Stimulated activated effector memory CD8-positive, alpha-beta T cell treated with anti-CD3 and anti-CD28 coated beads, Interleukin-12 subunit alpha, Interleukin-12 subunit beta, amount 100 ng/mL, for 72 hours (primary cell): Measurements from ENCODE around the gene TRPC4.
"Not testable (repeated sequence)": the region's sequence is repeated elsewhere in the genome, so short reads cannot be mapped to it uniquely, and the experiment has no call there.

Experiments
- ATAC-seq: fragments of 150-1000 bp; cut with Tn5 transposase; 2 replicates; pipeline ENCODE4 v1.10.0; 2021
- DNase-seq, 2 donors: peaks; one replicate each; pipeline ENCODE4 v3.0.0; 2021 to 2022; ENCODE audit warnings: low spot score in 2 of 2
- H3K27ac Mint-ChIP-seq: one replicate; pipeline ENCODE4 v1.8.0; 2022; ENCODE audit warnings: mild to moderate bottlenecking, mixed read lengths
- H3K36me3 Mint-ChIP-seq: one replicate; pipeline ENCODE4 v1.8.0; 2022; ENCODE audit warnings: mild to moderate bottlenecking, mixed read lengths
- H3K4me1 Mint-ChIP-seq: one replicate; pipeline ENCODE4 v1.8.0; 2022; ENCODE audit warnings: mixed read lengths
- H3K4me3 Mint-ChIP-seq: one replicate; pipeline ENCODE4 v1.8.0; 2022; ENCODE audit warnings: mild to moderate bottlenecking, mixed read lengths
- H3K9me3 Mint-ChIP-seq: one replicate; pipeline ENCODE4 v1.8.0; 2022; ENCODE audit warnings: mixed read lengths

The TRPC4 gene

GRCh38 chr13:37870895-37871550 is 1.5 kb upstream of the TRPC4 start:
- no peaks in the 10 kb centered on the region for H3K4me1 Mint-ChIP-seq
- ATAC-seq (no peak), DNase-seq (no peak)
- no peaks in the 10 kb centered on the region for H3K36me3 Mint-ChIP-seq
- H3K9me3 Mint-ChIP-seq, result peaks cover 5% of the 10 kb centered on the region
- H3K27ac Mint-ChIP-seq, result no peak overlapping the region
- H3K4me3 Mint-ChIP-seq, result no peak overlapping the region

- H3K4me3 Mint-ChIP-seq, result no peak overlapping the region
- ATAC-seq (no peak), DNase-seq (no peak)
- H3K9me3 Mint-ChIP-seq, result peaks cover 5% of the 10 kb centered on the region
- H3K4me1 Mint-ChIP-seq, result no peaks in the 10 kb centered on the region
- H3K27ac Mint-ChIP-seq, result no peak overlapping the region
- H3K36me3 Mint-ChIP-seq, result no peaks in the 10 kb centered on the region
Observed at GRCh38 chr13:37870489-37870845, 895 bp upstream of the TRPC4 start.

GRCh38 chr13:37869506-37869755 is 141 bp downstream of the TRPC4 start:
- H3K36me3 Mint-ChIP-seq, result no peaks in the 10 kb centered on the region
- no peak overlapping the region for H3K27ac Mint-ChIP-seq
- H3K9me3 Mint-ChIP-seq, result no peaks in the 10 kb centered on the region
- DNase-seq (no peak), ATAC-seq (no peak)
- no peak overlapping the region for H3K4me3 Mint-ChIP-seq
- H3K4me1 Mint-ChIP-seq, result no peaks in the 10 kb centered on the region

- H3K4me3 Mint-ChIP-seq, result no peak overlapping the region
- H3K36me3 Mint-ChIP-seq, result no peaks in the 10 kb centered on the region
- no peak for DNase-seq
- no peaks in the 10 kb centered on the region for H3K9me3 Mint-ChIP-seq
- no peak overlapping the region for H3K27ac Mint-ChIP-seq
- H3K4me1 Mint-ChIP-seq, result no peaks in the 10 kb centered on the region
- no peak for ATAC-seq
Observed at GRCh38 chr13:37868691-37869505, 674 bp downstream of the TRPC4 start.

GRCh38 chr13:37863708-37864107 is 5.9 kb downstream of the TRPC4 start:
- Mint-ChIP-seq H3K27ac (no peak overlapping the region), H3K36me3 (no peaks in the 10 kb centered on the region), H3K4me1 (no peaks in the 10 kb centered on the region), H3K9me3 (no peaks in the 10 kb centered on the region), H3K4me3 (no peak overlapping the region)
- ATAC-seq (no peak), DNase-seq (no peak)

- no peak overlapping the region for H3K4me3 Mint-ChIP-seq
- no peaks in the 10 kb centered on the region for H3K4me1 Mint-ChIP-seq
- H3K27ac Mint-ChIP-seq, result no peak overlapping the region
- H3K9me3 Mint-ChIP-seq, result peaks cover 18% of the 10 kb centered on the region
- no peak for ATAC-seq
- H3K36me3 Mint-ChIP-seq, result no peaks in the 10 kb centered on the region
- no peak for DNase-seq
Observed at GRCh38 chr13:37835392-37835791, 34.2 kb downstream of the TRPC4 start.

- ATAC-seq (no peak), DNase-seq (no peak)
- Mint-ChIP-seq H3K9me3 (peaks cover 17% of the 10 kb centered on the region), H3K4me1 (no peaks in the 10 kb centered on the region), H3K36me3 (no peaks in the 10 kb centered on the region), H3K27ac (no peak overlapping the region), H3K4me3 (no peak overlapping the region)
Observed at GRCh38 chr13:37833411-37833810, 36.2 kb downstream of the TRPC4 start.

GRCh38 chr13:37816276-37816675 is 53.3 kb downstream of the TRPC4 start:
- DNase-seq (no peak), ATAC-seq (no peak)
- Mint-ChIP-seq H3K27ac (no peak overlapping the region), H3K9me3 (peaks cover 38% of the 10 kb centered on the region), H3K4me3 (no peak overlapping the region), H3K4me1 (no peaks in the 10 kb centered on the region), H3K36me3 (no peaks in the 10 kb centered on the region)

GRCh38 chr13:37811441-37811840 is 58.1 kb downstream of the TRPC4 start:
- H3K4me3 Mint-ChIP-seq, result no peak overlapping the region
- DNase-seq, result no peak

GRCh38 chr13:37806666-37807065 is 62.9 kb downstream of the TRPC4 start:
- Mint-ChIP-seq H3K4me1 (no peaks in the 10 kb centered on the region), H3K27ac (no peak overlapping the region), H3K4me3 (no peak overlapping the region), H3K9me3 (peaks cover 12% of the 10 kb centered on the region), H3K36me3 (no peaks in the 10 kb centered on the region)
- no peak for ATAC-seq
- DNase-seq, result no peak

More at GRCh38 chr13:37811441-37811840, 58.1 kb downstream of the TRPC4 start:
- no peak overlapping the region for H3K27ac Mint-ChIP-seq
- no peak for ATAC-seq
- no peaks in the 10 kb centered on the region for H3K36me3 Mint-ChIP-seq
- peaks cover 27% of the 10 kb centered on the region for H3K9me3 Mint-ChIP-seq
- H3K4me1 Mint-ChIP-seq, result no peaks in the 10 kb centered on the region

GRCh38 chr13:37797631-37798030 is 71.9 kb downstream of the TRPC4 start:
- Mint-ChIP-seq H3K9me3 (peaks cover 2% of the 10 kb centered on the region), H3K27ac (no peak overlapping the region), H3K4me3 (no peak overlapping the region), H3K36me3 (no peaks in the 10 kb centered on the region), H3K4me1 (no peaks in the 10 kb centered on the region)
- DNase-seq (no peak), ATAC-seq (no peak)

- H3K4me1 Mint-ChIP-seq, H3K27ac Mint-ChIP-seq, H3K36me3 Mint-ChIP-seq, DNase-seq, H3K4me3 Mint-ChIP-seq, ATAC-seq, H3K9me3 Mint-ChIP-seq: not testable (repeated sequence)
Observed at GRCh38 chr13:37796795-37797194, 72.8 kb downstream of the TRPC4 start.

- DNase-seq (no peak), ATAC-seq (no peak)
- no peak overlapping the region for H3K27ac Mint-ChIP-seq
- no peak overlapping the region for H3K4me3 Mint-ChIP-seq
- H3K4me1 Mint-ChIP-seq, result no peaks in the 10 kb centered on the region
- peaks cover 7% of the 10 kb centered on the region for H3K9me3 Mint-ChIP-seq
- H3K36me3 Mint-ChIP-seq, result no peaks in the 10 kb centered on the region
Observed at GRCh38 chr13:37795326-37795725, 74.2 kb downstream of the TRPC4 start.

GRCh38 chr13:37791699-37792098 is 77.9 kb downstream of the TRPC4 start:
- Mint-ChIP-seq H3K36me3 (no peaks in the 10 kb centered on the region), H3K4me3 (no peak overlapping the region), H3K9me3 (peaks cover 13% of the 10 kb centered on the region), H3K4me1 (no peaks in the 10 kb centered on the region), H3K27ac (no peak overlapping the region)
- ATAC-seq (no peak), DNase-seq (no peak)

GRCh38 chr13:37788346-37788745 is 81.2 kb downstream of the TRPC4 start:
- DNase-seq (no peak), ATAC-seq (no peak)
- no peak overlapping the region for H3K4me3 Mint-ChIP-seq
- peaks cover 13% of the 10 kb centered on the region for H3K9me3 Mint-ChIP-seq
- no peaks in the 10 kb centered on the region for H3K4me1 Mint-ChIP-seq
- H3K36me3 Mint-ChIP-seq, result no peaks in the 10 kb centered on the region
- no peak overlapping the region for H3K27ac Mint-ChIP-seq

- H3K4me3 Mint-ChIP-seq, result no peak overlapping the region
- H3K4me1 Mint-ChIP-seq, result no peaks in the 10 kb centered on the region
- H3K27ac Mint-ChIP-seq, result no peak overlapping the region
- no peaks in the 10 kb centered on the region for H3K36me3 Mint-ChIP-seq
- H3K9me3 Mint-ChIP-seq, result peaks cover 9% of the 10 kb centered on the region
- ATAC-seq (no peak), DNase-seq (no peak)
Observed at GRCh38 chr13:37777676-37778075, 91.9 kb downstream of the TRPC4 start.
